Stimulated activated CD8-positive, alpha-beta memory T cell treated with anti-CD3 and anti-CD28 coated beads, Interleukin-15, amount 100 ng/mL, for 1 hour (primary cell): Measurements from ENCODE around the gene CAB39L.

Source experiments
- DNase-seq: peaks from one replicate; pipeline ENCODE4 v3.0.0-alpha.2; 2020; ENCODE audit warnings: low read depth

Gene CAB39L

GRCh38 chr13:49399801-49400472, 43.9 kb downstream of the CAB39L start:
- no peak for DNase-seq

GRCh38 chr13:49395878-49396380, 47.9 kb downstream of the CAB39L start:
- no peak for DNase-seq

GRCh38 chr13:49395451-49395865, 48.4 kb downstream of the CAB39L start:
- no peak for DNase-seq

- DNase-seq = no peak
These were observed 55.7 kb downstream of the CAB39L start for GRCh38 chr13:49388091-49388635.

GRCh38 chr13:49386664-49387063, 57.2 kb downstream of the CAB39L start:
- DNase-seq = no peak

- no peak for DNase-seq
These were observed 67.7 kb downstream of the CAB39L start for GRCh38 chr13:49376121-49376520.

- no peak for DNase-seq
These were observed 69.1 kb downstream of the CAB39L start for GRCh38 chr13:49374585-49375290.

- no peak for DNase-seq
These were observed 70.1 kb downstream of the CAB39L start for GRCh38 chr13:49373716-49374115.

GRCh38 chr13:49371943-49372613, 71.8 kb downstream of the CAB39L start:
- DNase-seq = no peak

- DNase-seq = no peak
These were observed 73.5 kb downstream of the CAB39L start for GRCh38 chr13:49370371-49370770.

- no peak for DNase-seq
These were observed 74.0 kb downstream of the CAB39L start for GRCh38 chr13:49369866-49370265.

- DNase-seq = no peak
These were observed 75.2 kb downstream of the CAB39L start for GRCh38 chr13:49368688-49369087.

GRCh38 chr13:49367640-49368422, 76.0 kb downstream of the CAB39L start:
- DNase-seq = no peak

- no peak for DNase-seq
These were observed 77.0 kb downstream of the CAB39L start for GRCh38 chr13:49366841-49367240.

GRCh38 chr13:49357694-49358093, 86.2 kb downstream of the CAB39L start:
- no peak for DNase-seq

- no peak for DNase-seq
These were observed 87.6 kb downstream of the CAB39L start for GRCh38 chr13:49356223-49356622.

GRCh38 chr13:49354719-49355118, 89.1 kb downstream of the CAB39L start:
- no peak for DNase-seq

GRCh38 chr13:49353908-49354307, 90.0 kb downstream of the CAB39L start:
- no peak for DNase-seq

GRCh38 chr13:49351871-49352270, 92.0 kb downstream of the CAB39L start:
- no peak for DNase-seq

- no peak for DNase-seq
These were observed 95.1 kb downstream of the CAB39L start for GRCh38 chr13:49348751-49349150.

GRCh38 chr13:49347650-49348385, 96.0 kb downstream of the CAB39L start:
- no peak for DNase-seq
